Adrenal gland (tissue), 19 donors: ENCODE results near the gene VCX2. TPM values are rescaled to one million over a fixed set of nuclear protein-coding genes. Genes with fewer than 3 reads are reported as not detected.
"Not testable (repeated sequence)": the region's sequence is repeated elsewhere in the genome, so short reads cannot be mapped to it uniquely, and the experiment has no call there.

Experiments
- DNase-seq, 7 donors: peaks; one replicate each; pipeline ENCODE4 v3.0.0-alpha.2; 2019 to 2020
- H3K27ac ChIP-seq, 5 donors: fragments of 200-600 bp; sonication (generic) in 4 of 5; 1 replicate in 3 of 5; 2 replicates in 2 of 5; pipeline versions ENCODE4 v1.5.1 to v1.8.0; 2016 to 2020; ENCODE audit warnings: mild to moderate bottlenecking in 1 of 5
- H3K27me3 ChIP-seq: fragments of 200-600 bp; 2 replicates; pipeline ENCODE4 v1.8.0; 2021
- H3K36me3 ChIP-seq, 2 donors: fragments of 200-600 bp; replicated peaks in 1 of 2; 1 replicate in 1 of 2; 2 replicates in 1 of 2; pipeline versions ENCODE4 v1.5.1 to v1.8.0; 2018 to 2022
- H3K4me1 ChIP-seq, 2 donors: fragments of 200-600 bp; replicated peaks in 1 of 2; 1 replicate in 1 of 2; 2 replicates in 1 of 2; pipeline versions ENCODE4 v1.5.1 to v1.8.0; 2018 to 2021
- H3K4me3 ChIP-seq, 4 donors: fragments of 200-600 bp; sonication (generic) in 3 of 4; one replicate each; pipeline ENCODE4 v1.5.1; 2016 to 2018
- H3K9me3 ChIP-seq, 3 donors: fragments of 200-600 bp; sonication (generic) in 1 of 3; replicated peaks in 1 of 3; 1 replicate in 2 of 3; 2 replicates in 1 of 3; pipeline versions ENCODE4 v1.5.1 to v1.8.0; 2016 to 2021
- POLR2A ChIP-seq, 2 donors: fragments of 450-650 bp; IDR thresholded peaks; one replicate each; pipeline ENCODE4 v1.6.1; 2017; ENCODE audit warnings: antibody characterized with exemption in 2 of 2, mild to moderate bottlenecking in 2 of 2, moderate library complexity in 1 of 2
- WGBS, 4 donors: extraction: QIAGEN DNeasy Blood & Tissue Kit in 2 of 4; methylation state at CpG; one replicate each; pipeline versions ENCODE4 v1.1.5 to v1.1.7; 2013 to 2017; 5-methylcytosine and 5-hydroxymethylcytosine counted together
- intact Hi-C, 2 donors: fragments of 100-400 bp; cut with DNase I; formaldehyde crosslinking; loops; one replicate each; pipeline versions ENCODE4 v1.14.1 to v1.15.0; 2022 to 2023
- long read RNA-seq, 10 donors: library from polyadenylated mRNA in 3 of 10; unstranded in 2 of 10; stranded (forward) in 1 of 10; transcript quantifications; one replicate each; pipeline ENCODE4 v2.0.0 and lab custom pipeline, GENCODE V29; 2021 to 2026
- polyA plus RNA-seq, 3 donors: library from polyadenylated mRNA; stranded (reverse); fragments of 200-250 nt in 2 of 3; fragments of 350-450 nt in 1 of 3; fragmentation: Illumina TruSeq in 1 of 3; extraction: RNeasy Lipid Tissue Mini Kit (QIAGEN cat#74804) in 1 of 3; gene quantifications; one replicate each; pipeline ENCODE4 v1.2.3, GENCODE V29; 2013 to 2014
- total RNA-seq, 9 donors: library from RNA; depleted of rRNA in 4 of 9; stranded (reverse); fragments of >200 nt in 4 of 9; fragments of 120-200 nt in 1 of 9; fragmentation: NEBNext Ultra II Directional in 1 of 9; extraction: Animal tissue kit (Norgen Biotek cat#: 25700) in 1 of 9; gene quantifications; one replicate each; pipeline versions ENCODE4 v1.1.0 to v1.2.4, GENCODE V29; 2013 to 2023
- TF ChIP-seq, protein P1 (sequence below), 6 experiments: fragments of 450-650 bp in 4 of 6; fragments of 200-600 bp in 2 of 6; sonication (generic) in 1 of 6; IDR thresholded peaks; 1 replicate in 5 of 6; 2 replicates in 1 of 6; pipeline versions ENCODE4 v1.5.1 to v1.8.0; 2016 to 2021; ENCODE audit warnings: antibody characterized with exemption in 6 of 6, mild to moderate bottlenecking in 2 of 6, moderate library complexity in 1 of 6
- donor health status: healthy with polysubstance abuse.
- donor health status: Bipolar disorder and iron deficiency.
- donor health status: DM: yes; HTN: yes; CAD: no.
- donor health status: DM: no; HTN: no; CAD: no.
- donor health status: DM: no; HTN: no; CAD: no.
- donor health status: DM: yes; HTN: yes; CAD: no.

Gene VCX2
- not detected for total RNA-seq
- polyA plus RNA-seq = not detected
- long read RNA-seq, donor 1 = 0 reads
- long read RNA-seq, donor 2 = 0 reads
- long read RNA-seq, donor 3 = 0 reads
- long read RNA-seq, donor 4 = 0 reads
- long read RNA-seq, donor 5 = 0 reads
- long read RNA-seq, donor 6 = 0 reads
- long read RNA-seq, donor 7 = 0 reads
- long read RNA-seq, donor 8 = 0 reads
- long read RNA-seq, donor 9 = 0 reads
- long read RNA-seq, donor 10 = 0 reads

DNA sequence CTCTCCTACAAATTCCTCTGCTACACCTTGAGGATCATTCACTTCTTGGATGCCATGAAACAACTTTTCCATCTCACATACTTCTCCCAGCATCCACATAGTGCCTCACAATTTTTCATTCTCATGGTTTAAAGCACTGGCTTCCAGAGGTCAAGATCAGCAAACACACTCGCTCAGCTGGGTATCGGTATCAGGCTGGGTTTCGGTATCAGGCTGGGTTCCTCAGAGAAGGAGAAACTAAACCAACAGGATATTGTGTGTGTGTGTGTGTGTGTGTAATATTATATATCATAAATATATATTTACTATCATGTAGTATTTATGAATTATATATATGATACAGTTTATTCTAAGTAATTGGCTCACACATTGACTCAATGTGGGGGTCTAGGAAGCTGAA lies at the start of gene VCX2:
Gene VCX2, minus strand, starts transcription at position 99 of the 400 bp plus-strand sequence. CDS start 624 bp downstream, outside the sequence.
- DNase-seq, intact Hi-C loops: not testable (repeated sequence)

DNA sequence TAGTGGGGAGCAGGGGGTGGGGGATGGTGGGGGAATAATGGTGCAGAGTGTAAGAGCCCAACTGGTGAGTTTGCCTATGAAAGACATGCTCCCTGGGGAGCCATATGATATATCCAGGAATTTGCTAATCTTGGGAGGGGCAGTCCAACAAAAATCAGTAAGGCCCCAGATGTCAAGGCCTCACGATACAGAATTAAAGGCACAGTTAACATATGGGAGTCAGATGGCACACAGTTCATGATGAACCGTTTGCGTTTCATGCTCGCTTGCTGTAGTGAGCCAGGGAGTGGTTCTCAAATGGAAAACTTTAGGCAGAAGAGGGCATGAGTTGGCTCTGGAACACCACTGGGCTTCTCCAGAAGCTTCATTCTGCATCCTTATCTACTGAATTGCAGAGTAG lies 33.9 kb upstream of the VCX2 start:
- TF ChIP-seq, protein P1, sequence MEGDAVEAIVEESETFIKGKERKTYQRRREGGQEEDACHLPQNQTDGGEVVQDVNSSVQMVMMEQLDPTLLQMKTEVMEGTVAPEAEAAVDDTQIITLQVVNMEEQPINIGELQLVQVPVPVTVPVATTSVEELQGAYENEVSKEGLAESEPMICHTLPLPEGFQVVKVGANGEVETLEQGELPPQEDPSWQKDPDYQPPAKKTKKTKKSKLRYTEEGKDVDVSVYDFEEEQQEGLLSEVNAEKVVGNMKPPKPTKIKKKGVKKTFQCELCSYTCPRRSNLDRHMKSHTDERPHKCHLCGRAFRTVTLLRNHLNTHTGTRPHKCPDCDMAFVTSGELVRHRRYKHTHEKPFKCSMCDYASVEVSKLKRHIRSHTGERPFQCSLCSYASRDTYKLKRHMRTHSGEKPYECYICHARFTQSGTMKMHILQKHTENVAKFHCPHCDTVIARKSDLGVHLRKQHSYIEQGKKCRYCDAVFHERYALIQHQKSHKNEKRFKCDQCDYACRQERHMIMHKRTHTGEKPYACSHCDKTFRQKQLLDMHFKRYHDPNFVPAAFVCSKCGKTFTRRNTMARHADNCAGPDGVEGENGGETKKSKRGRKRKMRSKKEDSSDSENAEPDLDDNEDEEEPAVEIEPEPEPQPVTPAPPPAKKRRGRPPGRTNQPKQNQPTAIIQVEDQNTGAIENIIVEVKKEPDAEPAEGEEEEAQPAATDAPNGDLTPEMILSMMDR (IDR thresholded peaks at IDR 0.05) = no peak
- no peak for TF ChIP-seq POLR2A (IDR thresholded peaks at IDR 0.05)
- H3K4me1 ChIP-seq = no peaks in the 10 kb centered on the region
- 38 to 86% (median 60%) methylated on average over 2 to 4 of the region's 4 CpGs for WGBS, 4 donors
- no peaks in the 10 kb centered on the region for H3K9me3 ChIP-seq
- no peak for DNase-seq
- intact Hi-C loops = no loop called here
- no peak overlapping the region for H3K4me3 ChIP-seq
- no peaks in the 10 kb centered on the region for H3K36me3 ChIP-seq
- H3K27ac ChIP-seq = no peak overlapping the region
- no peaks in the 10 kb centered on the region for H3K27me3 ChIP-seq

More for the DNA sequence above, at the start of gene VCX2:
- not testable (repeated sequence) for H3K27me3 ChIP-seq, H3K4me3 ChIP-seq, H3K36me3 ChIP-seq, H3K9me3 ChIP-seq, H3K4me1 ChIP-seq, H3K27ac ChIP-seq
- 73 to 100% (median 98%) methylated on average over 3 of the region's 3 CpGs for WGBS, 4 donors

DNA sequence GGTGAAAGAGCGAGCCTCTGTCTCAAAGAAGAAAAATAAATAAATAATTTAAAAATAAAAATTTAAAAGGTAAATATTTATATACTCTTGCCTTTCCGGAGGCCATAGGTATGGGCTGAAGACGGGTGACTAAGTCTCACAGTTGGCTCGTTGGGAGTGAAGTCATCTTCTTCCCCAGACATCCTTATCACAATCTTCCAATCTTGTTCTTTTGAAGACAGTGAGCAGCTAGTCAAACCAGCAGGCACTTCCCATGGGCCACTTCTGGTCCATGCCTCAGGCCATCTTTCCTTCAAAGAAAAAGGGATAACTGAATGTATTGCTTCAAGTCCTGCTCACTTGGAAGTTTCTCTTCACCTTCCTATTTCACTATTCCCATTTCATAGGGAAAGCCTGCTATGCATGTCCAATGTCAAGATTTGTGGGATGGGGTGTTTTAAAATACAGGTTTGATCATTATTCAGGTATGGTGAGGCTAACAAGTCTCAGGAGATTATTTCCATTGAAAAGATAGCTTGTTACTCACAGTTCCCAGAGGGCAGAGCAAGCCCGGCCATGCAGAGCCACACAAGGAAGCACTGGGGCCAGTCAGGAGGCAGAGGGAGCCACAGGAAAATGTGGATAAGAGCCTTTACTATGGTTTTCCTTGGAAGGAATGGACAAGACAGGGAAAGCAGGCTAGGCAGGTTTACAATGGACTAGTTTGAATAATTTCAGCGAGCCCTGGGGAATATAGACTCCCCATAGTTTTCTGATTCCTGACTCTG lies 33.3 kb upstream of the VCX2 start:
- intact Hi-C loops = no loop called here
- Histone ChIP-seq H3K27me3 (no peaks in the 10 kb centered on the region), H3K4me3 (no peak overlapping the region), H3K4me1 (no peaks in the 10 kb centered on the region), H3K36me3 (no peaks in the 10 kb centered on the region), H3K9me3 (no peaks in the 10 kb centered on the region), H3K27ac (no peak overlapping the region)
- TF ChIP-seq, protein P1 (IDR thresholded peaks at IDR 0.05) = no peak
- no peak for TF ChIP-seq POLR2A (IDR thresholded peaks at IDR 0.05)
- 62 to 93% (median 71%) methylated on average over 6 of the region's 6 CpGs for WGBS, 4 donors
- DNase-seq = no peak

DNA sequence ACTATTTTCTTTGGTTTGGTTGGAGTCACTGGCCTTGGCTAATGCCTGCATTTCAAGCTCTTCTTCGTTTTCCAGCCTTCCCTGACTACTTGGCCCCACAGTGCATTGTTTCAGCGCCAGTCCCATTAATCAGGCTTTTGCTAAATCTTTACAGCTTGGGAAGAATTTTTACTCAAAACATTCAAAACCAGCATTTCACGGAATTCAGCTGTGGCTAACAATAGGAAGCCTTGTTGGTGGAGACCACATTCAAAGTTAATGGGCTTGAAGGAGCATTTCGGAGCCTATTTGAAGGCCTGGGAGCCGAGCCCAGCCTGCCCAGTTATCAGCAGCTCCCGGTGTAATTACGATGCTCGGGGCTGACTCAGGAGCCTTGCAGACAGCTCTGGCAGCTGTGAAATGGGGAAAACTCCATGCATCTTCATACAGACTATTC lies 30.8 kb upstream of the VCX2 start:
- DNase-seq = no peak
- H3K36me3 ChIP-seq = no peaks in the 10 kb centered on the region
- TF ChIP-seq, protein P1 (IDR thresholded peaks at IDR 0.05) = no peak
- no peak for TF ChIP-seq POLR2A (IDR thresholded peaks at IDR 0.05)
- WGBS, 4 donors = 26 to 52% (median 44%) methylated on average over 8 of the region's 8 CpGs
- H3K4me1 ChIP-seq = no peaks in the 10 kb centered on the region
- H3K9me3 ChIP-seq = no peaks in the 10 kb centered on the region
- H3K4me3 ChIP-seq = no peak overlapping the region
- H3K27me3 ChIP-seq = no peaks in the 10 kb centered on the region
- H3K27ac ChIP-seq = no peak overlapping the region
- intact Hi-C loops = no loop called here
